Keratinocyte (primary cell): ENCODE data around the gene CTIF.

Experiments used
- EZH2 ChIP-seq: IDR thresholded peaks from one replicate; pipeline ENCODE4 v1.6.1; 2012; ENCODE audit warnings: inconsistent platforms, mild to moderate bottlenecking, low read length, moderate library complexity
- TF ChIP-seq, protein P1 (sequence below), 3 experiments: IDR thresholded peaks in 1 of 3; conservative IDR thresholded peaks in 1 of 3; optimal IDR thresholded peaks in 1 of 3; 2 replicates in 2 of 3; 3 replicates in 1 of 3; pipeline versions ENCODE3 to v1.5.1; 2011; ENCODE audit warnings: low read length in 3 of 3, mild to moderate bottlenecking in 3 of 3, moderate library complexity in 2 of 3, control low read depth in 1 of 3, inconsistent platforms in 1 of 3; ENCODE audit not compliant: insufficient read depth in 2 of 3; ENCODE audit errors: extremely low read depth in 1 of 3

DNA sequence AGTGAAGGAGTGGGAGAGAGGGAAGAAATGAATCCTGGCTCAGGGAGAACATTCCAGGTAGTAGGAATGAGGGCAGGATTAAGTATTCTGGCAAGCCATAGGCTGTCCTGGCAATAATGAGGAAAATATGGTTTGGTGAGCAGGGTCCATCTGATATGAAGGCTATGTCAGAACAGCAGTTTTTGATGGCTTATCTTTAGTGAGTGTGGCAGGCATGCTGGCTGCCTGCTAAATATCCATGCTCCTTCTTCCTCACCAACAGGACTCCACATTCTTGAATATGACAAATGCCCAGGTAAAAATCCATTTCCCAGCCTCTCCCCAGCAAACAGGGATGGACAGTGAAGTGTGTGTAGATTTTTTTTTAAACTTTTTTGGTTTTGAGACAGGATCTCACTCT, 13.2 kb upstream of the CTIF start:
- TF ChIP-seq, protein P1, sequence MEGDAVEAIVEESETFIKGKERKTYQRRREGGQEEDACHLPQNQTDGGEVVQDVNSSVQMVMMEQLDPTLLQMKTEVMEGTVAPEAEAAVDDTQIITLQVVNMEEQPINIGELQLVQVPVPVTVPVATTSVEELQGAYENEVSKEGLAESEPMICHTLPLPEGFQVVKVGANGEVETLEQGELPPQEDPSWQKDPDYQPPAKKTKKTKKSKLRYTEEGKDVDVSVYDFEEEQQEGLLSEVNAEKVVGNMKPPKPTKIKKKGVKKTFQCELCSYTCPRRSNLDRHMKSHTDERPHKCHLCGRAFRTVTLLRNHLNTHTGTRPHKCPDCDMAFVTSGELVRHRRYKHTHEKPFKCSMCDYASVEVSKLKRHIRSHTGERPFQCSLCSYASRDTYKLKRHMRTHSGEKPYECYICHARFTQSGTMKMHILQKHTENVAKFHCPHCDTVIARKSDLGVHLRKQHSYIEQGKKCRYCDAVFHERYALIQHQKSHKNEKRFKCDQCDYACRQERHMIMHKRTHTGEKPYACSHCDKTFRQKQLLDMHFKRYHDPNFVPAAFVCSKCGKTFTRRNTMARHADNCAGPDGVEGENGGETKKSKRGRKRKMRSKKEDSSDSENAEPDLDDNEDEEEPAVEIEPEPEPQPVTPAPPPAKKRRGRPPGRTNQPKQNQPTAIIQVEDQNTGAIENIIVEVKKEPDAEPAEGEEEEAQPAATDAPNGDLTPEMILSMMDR (optimal IDR thresholded peaks at IDR 0.05 in 1 of 3, IDR thresholded peaks at IDR 0.05 in 1 of 3, conservative IDR thresholded peaks at IDR 0.05 in 1 of 3; ENCODE audit: extremely low read depth in 1 of 3, insufficient read depth in 2 of 3, low read length in 3 of 3): no peak
- no peak for TF ChIP-seq EZH2
